ENCODE data around the gene GIN1.
A peak's percentile ranks its signal among the peaks of the same experiment; 100 is the strongest.

The GIN1 gene

DNA sequence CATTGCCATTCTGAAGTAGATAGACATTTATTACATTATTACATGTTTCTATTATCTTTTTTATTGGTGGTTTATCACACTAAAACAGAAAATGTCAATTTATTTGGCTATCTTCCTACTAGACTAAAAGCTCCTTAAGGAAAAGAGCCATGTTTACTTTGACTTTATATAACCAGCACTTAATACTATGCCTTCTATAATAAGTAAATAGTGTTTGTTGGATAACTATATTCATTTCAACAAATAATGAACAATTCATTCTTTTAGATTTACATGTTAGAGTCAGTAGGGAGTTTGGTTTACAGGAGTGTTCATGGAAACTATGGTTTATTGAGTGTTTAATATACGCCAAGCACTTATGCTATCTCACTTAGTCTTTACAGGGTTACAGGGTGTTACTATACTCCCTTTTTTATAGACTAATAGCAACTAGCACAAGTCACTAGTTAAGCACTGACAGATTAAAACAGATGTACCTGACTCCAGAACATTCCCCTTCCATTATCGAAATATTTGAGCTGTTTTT is 7.4 kb upstream of the GIN1 start:
- H3K4me1 ChIP-seq (ENCODE audit: control insufficient read depth, low read depth, low read length) = no peaks in the 10 kb centered on the region
- H2BK5ac ChIP-seq (ENCODE audit: low read length) = no peak overlapping the region
- no peak overlapping the region for H3K4ac ChIP-seq (ENCODE audit: low read depth, low read length)
- no peak overlapping the region for H2AK5ac ChIP-seq (ENCODE audit: low read length)
- peaks cover 6% of the 10 kb centered on the region for H3K79me1 ChIP-seq (ENCODE audit: low read length)
- no peak overlapping the region for H2BK15ac ChIP-seq (replicated peaks; ENCODE audit: low read depth)
- H3K23ac ChIP-seq (ENCODE audit: low read length) = no peak overlapping the region
- H3K18ac ChIP-seq (ENCODE audit: low read length) = no peak overlapping the region
- H4K8ac ChIP-seq (ENCODE audit: low read depth, low read length) = no peak overlapping the region
- H3K27ac ChIP-seq (ENCODE audit: low read depth, low read length) = no peak overlapping the region
- no peak overlapping the region for H3K4me3 ChIP-seq (ENCODE audit: low read length)
- H3K56ac ChIP-seq (ENCODE audit: low read length) = no peak overlapping the region
- H3K4me2 ChIP-seq (ENCODE audit: low read length) = no peak overlapping the region
- no peak overlapping the region for H4K5ac ChIP-seq (ENCODE audit: low read length)
- DNase-seq = no peak
- no peak overlapping the region for H2BK120ac ChIP-seq (ENCODE audit: low read depth, low read length)
- no peak overlapping the region for H3K9ac ChIP-seq (ENCODE audit: low read length)
- no CpG with 5 or more reads among the region's 2 CpGs for WGBS (ENCODE audit: extremely low coverage, insufficient coverage, low lambda C conversion rate)
- peaks cover 2% of the 10 kb centered on the region for H3K79me2 ChIP-seq (ENCODE audit: control insufficient read depth, insufficient read depth, low read length)
- H3K27me3 ChIP-seq (ENCODE audit: insufficient read depth, low read length, poor library complexity) = no peaks in the 10 kb centered on the region
- H3K36me3 ChIP-seq (ENCODE audit: control insufficient read depth, insufficient read depth, low read length) = no peaks in the 10 kb centered on the region

DNA sequence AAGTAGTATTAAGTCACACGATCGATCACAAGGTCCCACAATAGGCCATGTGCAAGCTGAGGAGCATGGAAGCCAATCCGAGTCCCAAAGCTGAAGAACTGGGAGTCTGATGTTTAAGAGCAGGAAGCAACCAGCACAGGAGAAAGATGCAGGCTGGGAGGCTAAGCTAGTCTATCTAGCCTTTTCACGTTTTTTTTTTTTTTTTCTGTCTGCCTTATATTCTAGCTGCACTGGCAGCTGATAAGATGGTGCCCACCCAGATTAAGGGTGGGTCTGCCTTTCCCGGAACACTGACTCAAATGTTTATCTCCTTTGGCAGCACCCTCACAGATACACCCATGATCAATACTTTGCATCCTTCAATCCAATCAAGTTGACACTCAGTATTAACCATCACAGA is 6.6 kb upstream of the GIN1 start:
- Histone ChIP-seq H3K4ac (ENCODE audit: low read depth, low read length) (no peak overlapping the region), H3K27ac (ENCODE audit: low read depth, low read length) (no peak overlapping the region), H3K36me3 (ENCODE audit: control insufficient read depth, insufficient read depth, low read length) (no peaks in the 10 kb centered on the region), H3K4me2 (ENCODE audit: low read length) (no peak overlapping the region), H3K18ac (ENCODE audit: low read length) (no peak overlapping the region), H2BK5ac (ENCODE audit: low read length) (no peak overlapping the region), H3K27me3 (ENCODE audit: insufficient read depth, low read length, poor library complexity) (no peaks in the 10 kb centered on the region), H3K4me1 (ENCODE audit: control insufficient read depth, low read depth, low read length) (no peaks in the 10 kb centered on the region), H3K56ac (ENCODE audit: low read length) (no peak overlapping the region), H3K4me3 (ENCODE audit: low read length) (no peak overlapping the region), H4K8ac (ENCODE audit: low read depth, low read length) (no peak overlapping the region), H4K5ac (ENCODE audit: low read length) (no peak overlapping the region), H2BK120ac (ENCODE audit: low read depth, low read length) (no peak overlapping the region), H2BK15ac (replicated peaks; ENCODE audit: low read depth) (no peak overlapping the region), H3K79me2 (ENCODE audit: control insufficient read depth, insufficient read depth, low read length) (peaks cover 5% of the 10 kb centered on the region), H3K23ac (ENCODE audit: low read length) (no peak overlapping the region), H3K9ac (ENCODE audit: low read length) (no peak overlapping the region), H3K79me1 (ENCODE audit: low read length) (peaks cover 6% of the 10 kb centered on the region), H2AK5ac (ENCODE audit: low read length) (no peak overlapping the region)
- WGBS (ENCODE audit: extremely low coverage, insufficient coverage, low lambda C conversion rate) = no CpG with 5 or more reads among the region's 5 CpGs
- no peak for DNase-seq

DNA sequence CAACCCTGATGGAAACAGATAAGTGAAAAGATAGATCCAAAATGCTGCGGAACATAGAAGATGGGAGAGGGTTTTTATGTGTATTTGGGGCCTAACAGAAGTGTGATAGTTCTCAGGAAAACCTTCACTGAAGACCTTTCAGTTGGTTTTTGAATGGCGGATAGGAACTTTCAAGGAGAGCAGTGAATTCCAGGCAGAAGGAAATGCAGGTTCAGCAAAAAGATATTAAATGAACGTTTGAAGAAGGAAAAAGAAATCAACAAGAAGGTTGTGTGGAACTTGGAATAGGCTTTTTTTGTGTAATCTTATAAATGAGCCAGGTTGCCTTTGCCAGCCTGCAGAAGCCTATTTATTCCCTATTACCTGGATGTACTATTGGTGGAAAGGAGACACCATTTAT is 2.3 kb upstream of the GIN1 start:
- Histone ChIP-seq H2AK5ac (ENCODE audit: low read length) (no peak overlapping the region), H3K4me2 (ENCODE audit: low read length) (no peak overlapping the region), H3K79me2 (ENCODE audit: control insufficient read depth, insufficient read depth, low read length) (peaks cover 8% of the 10 kb centered on the region), H3K27me3 (ENCODE audit: insufficient read depth, low read length, poor library complexity) (no peaks in the 10 kb centered on the region), H3K4me3 (ENCODE audit: low read length) (no peak overlapping the region), H3K4me1 (ENCODE audit: control insufficient read depth, low read depth, low read length) (no peaks in the 10 kb centered on the region), H3K18ac (ENCODE audit: low read length) (no peak overlapping the region), H2BK120ac (ENCODE audit: low read depth, low read length) (no peak overlapping the region), H2BK5ac (ENCODE audit: low read length) (no peak overlapping the region), H4K5ac (ENCODE audit: low read length) (no peak overlapping the region), H3K56ac (ENCODE audit: low read length) (no peak overlapping the region), H3K79me1 (ENCODE audit: low read length) (peaks cover 8% of the 10 kb centered on the region), H3K23ac (ENCODE audit: low read length) (no peak overlapping the region), H3K36me3 (ENCODE audit: control insufficient read depth, insufficient read depth, low read length) (no peaks in the 10 kb centered on the region), H2BK15ac (replicated peaks; ENCODE audit: low read depth) (no peak overlapping the region), H3K27ac (ENCODE audit: low read depth, low read length) (no peak overlapping the region), H3K4ac (ENCODE audit: low read depth, low read length) (no peak overlapping the region), H4K8ac (ENCODE audit: low read depth, low read length) (no peak overlapping the region), H3K9ac (ENCODE audit: low read length) (no peak overlapping the region)
- no peak for DNase-seq
- no CpG with 5 or more reads among the region's 3 CpGs for WGBS (ENCODE audit: extremely low coverage, insufficient coverage, low lambda C conversion rate)

DNA sequence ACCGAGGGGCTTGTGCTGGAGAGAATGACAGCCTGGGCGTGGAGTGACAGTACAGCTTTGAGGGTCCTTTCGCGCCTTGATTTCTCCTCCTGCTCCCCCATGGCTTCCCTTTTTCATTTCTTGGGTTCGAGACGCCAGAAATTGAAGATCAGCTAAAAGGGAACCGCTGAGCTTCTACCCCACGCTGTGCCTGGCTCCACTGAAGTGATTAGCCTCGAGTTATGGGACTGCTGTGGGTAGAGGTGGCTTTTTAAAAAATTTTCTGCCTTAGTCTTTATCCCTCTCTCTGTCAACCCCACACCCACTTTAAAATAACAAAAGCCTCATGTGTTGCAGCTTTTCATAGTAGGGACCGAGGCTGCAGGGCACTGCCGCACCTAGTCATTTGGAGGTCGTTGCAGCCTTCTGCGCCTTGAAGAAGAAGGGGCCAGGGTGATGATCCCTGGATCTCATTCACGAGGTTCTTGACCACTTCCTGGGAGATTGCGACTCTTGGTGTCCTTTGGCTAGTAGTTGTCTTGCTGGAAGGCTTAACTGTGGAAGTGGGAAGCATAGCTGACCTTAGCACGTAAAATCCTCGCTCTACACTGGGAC is 766 bp upstream of the GIN1 start:
- Histone ChIP-seq H2BK120ac (ENCODE audit: low read depth, low read length) (no peak overlapping the region), H3K9ac (ENCODE audit: low read length) (peak overlapping the region; percentile 90), H2AK5ac (ENCODE audit: low read length) (no peak overlapping the region), H3K4me1 (ENCODE audit: control insufficient read depth, low read depth, low read length) (no peaks in the 10 kb centered on the region), H3K23ac (ENCODE audit: low read length) (no peak overlapping the region), H4K8ac (ENCODE audit: low read depth, low read length) (no peak overlapping the region), H3K18ac (ENCODE audit: low read length) (no peak overlapping the region), H3K4me2 (ENCODE audit: low read length) (peak overlapping the region; percentile 89), H3K4ac (ENCODE audit: low read depth, low read length) (no peak overlapping the region), H3K36me3 (ENCODE audit: control insufficient read depth, insufficient read depth, low read length) (no peaks in the 10 kb centered on the region), H3K79me2 (ENCODE audit: control insufficient read depth, insufficient read depth, low read length) (peaks cover 8% of the 10 kb centered on the region), H3K27me3 (ENCODE audit: insufficient read depth, low read length, poor library complexity) (no peaks in the 10 kb centered on the region), H3K27ac (ENCODE audit: low read depth, low read length) (no peak overlapping the region), H3K56ac (ENCODE audit: low read length) (peak overlapping the region; percentile 95), H2BK15ac (replicated peaks; ENCODE audit: low read depth) (no peak overlapping the region), H3K4me3 (ENCODE audit: low read length) (peak overlapping the region; percentile 93), H2BK5ac (ENCODE audit: low read length) (no peak overlapping the region), H3K79me1 (ENCODE audit: low read length) (peaks cover 8% of the 10 kb centered on the region), H4K5ac (ENCODE audit: low read length) (peak overlapping the region; percentile 21)
- no CpG with 5 or more reads among the region's 17 CpGs for WGBS (ENCODE audit: extremely low coverage, insufficient coverage, low lambda C conversion rate)
- peak; percentile 33 for DNase-seq

DNA sequence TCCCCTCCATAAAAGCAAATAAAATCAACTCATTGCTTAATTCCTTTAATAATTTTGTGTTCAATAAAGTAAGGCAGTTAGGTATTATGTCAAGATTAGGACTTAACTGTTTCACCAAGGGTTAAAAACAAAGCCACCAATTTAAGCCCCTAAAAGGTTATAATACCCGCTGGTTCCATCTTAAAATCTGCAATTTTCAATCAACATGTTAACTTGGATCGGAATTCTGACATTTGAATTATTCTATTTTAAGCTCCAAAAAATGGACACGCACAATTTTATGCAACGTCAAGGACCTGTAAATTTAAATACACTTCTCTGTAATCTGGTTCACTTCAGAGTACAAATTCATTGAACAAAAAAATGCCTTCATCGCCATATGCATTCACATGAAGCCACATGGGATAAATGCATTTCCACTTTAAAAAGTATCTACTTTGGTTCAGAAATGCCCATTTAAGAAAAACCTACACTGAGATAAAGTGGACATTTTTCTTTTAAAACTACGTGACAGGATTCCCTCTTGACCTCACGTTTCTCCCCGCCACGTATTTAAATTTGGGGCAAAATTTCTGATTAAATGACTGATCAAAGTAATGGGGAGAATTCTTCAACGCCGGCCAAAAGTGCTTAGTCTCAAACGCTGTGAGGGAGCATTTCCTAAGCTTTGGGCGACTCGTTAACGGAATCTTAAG is 721 bp downstream of the GIN1 start:
- Histone ChIP-seq H3K4me3 (ENCODE audit: low read length) (peak overlapping the region; percentile 23), H3K79me1 (ENCODE audit: low read length) (peaks cover 8% of the 10 kb centered on the region), H2BK120ac (ENCODE audit: low read depth, low read length) (no peak overlapping the region), H3K27ac (ENCODE audit: low read depth, low read length) (peak overlapping the region; percentile 98), H3K23ac (ENCODE audit: low read length) (no peak overlapping the region), H2BK15ac (replicated peaks; ENCODE audit: low read depth) (no peak overlapping the region), H3K36me3 (ENCODE audit: control insufficient read depth, insufficient read depth, low read length) (no peaks in the 10 kb centered on the region), H3K4me2 (ENCODE audit: low read length) (peak overlapping the region; percentile 42), H3K4ac (ENCODE audit: low read depth, low read length) (no peak overlapping the region), H4K5ac (ENCODE audit: low read length) (no peak overlapping the region), H2BK5ac (ENCODE audit: low read length) (no peak overlapping the region), H3K27me3 (ENCODE audit: insufficient read depth, low read length, poor library complexity) (no peaks in the 10 kb centered on the region), H4K8ac (ENCODE audit: low read depth, low read length) (peak overlapping the region; percentile 98), H3K18ac (ENCODE audit: low read length) (peak overlapping the region; percentile 92), H3K9ac (ENCODE audit: low read length) (peak overlapping the region; percentile 67), H3K56ac (ENCODE audit: low read length) (peak overlapping the region; percentile 75), H2AK5ac (ENCODE audit: low read length) (no peak overlapping the region), H3K4me1 (ENCODE audit: control insufficient read depth, low read depth, low read length) (no peaks in the 10 kb centered on the region), H3K79me2 (ENCODE audit: control insufficient read depth, insufficient read depth, low read length) (peaks cover 8% of the 10 kb centered on the region)
- peak; percentile 2 for DNase-seq
- no CpG with 5 or more reads among the region's 15 CpGs for WGBS (ENCODE audit: extremely low coverage, insufficient coverage, low lambda C conversion rate)

All from mesendoderm (in vitro differentiated cells).